H9 (cell line): ENCODE measurements around the gene RAD50. TPM values are rescaled to one million over a fixed set of nuclear protein-coding genes. Genes with fewer than 3 reads are reported as not detected.

Experiments used
- DNase-seq: peaks from one replicate; pipeline ENCODE4 v3.0.0-alpha.2; 2017
- H2AFZ ChIP-seq: one replicate; pipeline ENCODE4 v1.6.1; 2013; ENCODE audit warnings: mild to moderate bottlenecking, low read length, control low read depth, moderate library complexity
- H2AK5ac ChIP-seq: 2 replicates; pipeline ENCODE4 v1.6.1; 2013; ENCODE audit warnings: low read length, control low read depth, mixed read lengths; ENCODE audit not compliant: insufficient read length
- H2BK120ac ChIP-seq: one replicate; pipeline ENCODE4 v1.6.1; 2013; ENCODE audit warnings: low read depth, mild to moderate bottlenecking, low read length, control low read depth, inconsistent platforms; ENCODE audit not compliant: poor library complexity, severe bottlenecking
- H2BK12ac ChIP-seq: 2 replicates; pipeline ENCODE4 v1.6.1; 2013; ENCODE audit warnings: low read length, control low read depth, mixed read lengths, low read depth; ENCODE audit not compliant: insufficient read length
- H2BK15ac ChIP-seq: 2 replicates; pipeline ENCODE4 v1.6.1; 2013; ENCODE audit warnings: low read depth, low read length, control low read depth
- H2BK20ac ChIP-seq: one replicate; pipeline ENCODE4 v1.6.1; 2013; ENCODE audit warnings: low read depth, mild to moderate bottlenecking, low read length, control low read depth, inconsistent platforms; ENCODE audit not compliant: poor library complexity, severe bottlenecking
- H2BK5ac ChIP-seq: 2 replicates; pipeline ENCODE4 v1.6.1; 2013; ENCODE audit warnings: low read length, control low read depth, mixed read lengths; ENCODE audit not compliant: insufficient read length
- H3K14ac ChIP-seq: 2 replicates; pipeline ENCODE4 v1.6.1; 2013; ENCODE audit warnings: low read length, control low read depth; ENCODE audit not compliant: insufficient read depth
- H3K18ac ChIP-seq: 2 replicates; pipeline ENCODE4 v1.6.1; 2013; ENCODE audit warnings: low read depth, mild to moderate bottlenecking, mixed read lengths, low read length, control low read depth; ENCODE audit not compliant: insufficient read length
- H3K23ac ChIP-seq: 2 replicates; pipeline ENCODE4 v1.6.1; 2013; ENCODE audit warnings: low read length, control low read depth, mixed read lengths, low read depth; ENCODE audit not compliant: insufficient read length
- H3K23me2 ChIP-seq: 2 replicates; pipeline ENCODE4 v1.6.1; 2013; ENCODE audit warnings: low read depth, mild to moderate bottlenecking, mixed read lengths, low read length, control low read depth; ENCODE audit not compliant: insufficient read length, poor library complexity, severe bottlenecking
- H3K27ac ChIP-seq: 2 replicates; pipeline ENCODE4 v1.5.1; 2013; ENCODE audit warnings: low read length, control low read depth, mixed read lengths, low read depth; ENCODE audit not compliant: insufficient read length
- H3K27me3 ChIP-seq: 2 replicates; pipeline ENCODE4 v1.6.1; 2013; ENCODE audit warnings: low read length, control low read depth, inconsistent platforms; ENCODE audit not compliant: insufficient read depth
- H3K4ac ChIP-seq: 2 replicates; pipeline ENCODE4 v1.6.1; 2013; ENCODE audit warnings: low read depth, mild to moderate bottlenecking, control low read depth, inconsistent platforms, low read length, moderate library complexity
- H3K4me1 ChIP-seq: 2 replicates; pipeline ENCODE4 v1.6.1; 2013; ENCODE audit warnings: low read length, control low read depth, inconsistent platforms; ENCODE audit not compliant: insufficient read depth
- H3K4me2 ChIP-seq: 2 replicates; pipeline ENCODE4 v1.6.1; 2013; ENCODE audit warnings: low read length, control low read depth, mixed read lengths; ENCODE audit not compliant: insufficient read length, insufficient read depth
- H3K56ac ChIP-seq: 2 replicates; pipeline ENCODE4 v1.6.1; 2013; ENCODE audit warnings: low read depth, mild to moderate bottlenecking, mixed read lengths, low read length, control low read depth; ENCODE audit not compliant: insufficient read length
- H3K79me1 ChIP-seq: 2 replicates; pipeline ENCODE4 v1.6.1; 2013; ENCODE audit warnings: low read depth, mild to moderate bottlenecking, moderate library complexity, low read length, control low read depth, inconsistent platforms; ENCODE audit not compliant: insufficient read depth, poor library complexity, severe bottlenecking
- H3K79me2 ChIP-seq: 2 replicates; pipeline ENCODE4 v1.6.1; 2013; ENCODE audit warnings: low read length, control low read depth, inconsistent platforms; ENCODE audit not compliant: insufficient read depth
- H3K9ac ChIP-seq: 2 replicates; pipeline ENCODE4 v1.6.1; 2013; ENCODE audit warnings: low read length, control low read depth, mixed read lengths; ENCODE audit not compliant: insufficient read length; ENCODE audit errors: extremely low read depth
- H3K9me3 ChIP-seq: one replicate; pipeline ENCODE4 v1.6.1; 2013; ENCODE audit warnings: low read depth, low read length, inconsistent platforms; ENCODE audit not compliant: control insufficient read depth
- H3T11ph ChIP-seq: one replicate; pipeline ENCODE4 v1.6.1; 2013; ENCODE audit warnings: mild to moderate bottlenecking, low read length, control low read depth, inconsistent platforms
- H4K20me1 ChIP-seq: one replicate; pipeline ENCODE4 v1.6.1; 2013; ENCODE audit not compliant: control insufficient read depth, insufficient read length, insufficient read depth
- H4K5ac ChIP-seq: 2 replicates; pipeline ENCODE4 v1.6.1; 2013; ENCODE audit warnings: low read depth, mild to moderate bottlenecking, mixed read lengths, low read length, control low read depth; ENCODE audit not compliant: insufficient read length
- H4K8ac ChIP-seq: replicated peaks from 2 replicates; pipeline ENCODE4 v1.6.1; 2013; ENCODE audit warnings: low read length, control low read depth, mixed read lengths, low read depth; ENCODE audit not compliant: insufficient read length
- H4K91ac ChIP-seq: 2 replicates; pipeline ENCODE4 v1.6.1; 2013; ENCODE audit warnings: low read depth, mild to moderate bottlenecking, moderate library complexity, mixed read lengths, low read length, control low read depth; ENCODE audit not compliant: insufficient read length
- H3K27ac Mint-ChIP-seq, 3 experiments: 2 replicates in 2 of 3; 3 replicates in 1 of 3; pipeline ENCODE4 v1.8.0; 2020 to 2021; ENCODE audit warnings: mixed read lengths in 3 of 3, mild to moderate bottlenecking in 1 of 3, moderate library complexity in 1 of 3
- H3K27me3 Mint-ChIP-seq: 2 replicates; pipeline ENCODE4 v1.8.0; 2021; ENCODE audit warnings: low read depth, mild to moderate bottlenecking, moderate library complexity, mixed read lengths
- H3K36me3 Mint-ChIP-seq, 3 experiments: 2 replicates in 2 of 3; 3 replicates in 1 of 3; pipeline ENCODE4 v1.8.0; 2020 to 2021; ENCODE audit warnings: low read depth in 3 of 3, mixed read lengths in 3 of 3; ENCODE audit not compliant: insufficient read depth in 1 of 3
- H3K4me1 Mint-ChIP-seq, 2 experiments: 2 replicates each; pipeline ENCODE4 v1.8.0; 2020; ENCODE audit warnings: mixed read lengths in 2 of 2
- H3K4me3 Mint-ChIP-seq, 2 experiments: 2 replicates in 1 of 2; 3 replicates in 1 of 2; pipeline ENCODE4 v1.8.0; 2020 to 2021; ENCODE audit warnings: mild to moderate bottlenecking in 2 of 2, mixed read lengths in 2 of 2, moderate library complexity in 1 of 2
- H3K9me3 Mint-ChIP-seq, 2 experiments: 2 replicates in 1 of 2; 3 replicates in 1 of 2; pipeline ENCODE4 v1.8.0; 2020; ENCODE audit warnings: mild to moderate bottlenecking in 2 of 2, mixed read lengths in 2 of 2, moderate library complexity in 1 of 2
- WGBS: extraction: QIAGEN DNeasy Blood & Tissue Kit; methylation state at CpG from one replicate; pipeline ENCODE4 v1.1.7; 2013; ENCODE audit warnings: missing lambda C conversion rate, low lambda C conversion rate, mixed read lengths; ENCODE audit not compliant: insufficient read length; ENCODE audit errors: extremely low coverage; 5-methylcytosine and 5-hydroxymethylcytosine counted together
- total RNA-seq: library from RNA; stranded (reverse); gene quantifications from 2 replicates; pipeline ENCODE4 v1.2.1, GENCODE V29; 2021
- TF ChIP-seq, protein P1 (sequence below): fragments of 200-600 bp; sonication (generic); conservative IDR thresholded peaks from 3 replicates; pipeline ENCODE4 v1.8.0; 2021; ENCODE audit warnings: antibody characterized with exemption, mild to moderate bottlenecking

The RAD50 gene
- total RNA-seq, 1 experiment from 2014 or later = 46.1 TPM

DNA sequence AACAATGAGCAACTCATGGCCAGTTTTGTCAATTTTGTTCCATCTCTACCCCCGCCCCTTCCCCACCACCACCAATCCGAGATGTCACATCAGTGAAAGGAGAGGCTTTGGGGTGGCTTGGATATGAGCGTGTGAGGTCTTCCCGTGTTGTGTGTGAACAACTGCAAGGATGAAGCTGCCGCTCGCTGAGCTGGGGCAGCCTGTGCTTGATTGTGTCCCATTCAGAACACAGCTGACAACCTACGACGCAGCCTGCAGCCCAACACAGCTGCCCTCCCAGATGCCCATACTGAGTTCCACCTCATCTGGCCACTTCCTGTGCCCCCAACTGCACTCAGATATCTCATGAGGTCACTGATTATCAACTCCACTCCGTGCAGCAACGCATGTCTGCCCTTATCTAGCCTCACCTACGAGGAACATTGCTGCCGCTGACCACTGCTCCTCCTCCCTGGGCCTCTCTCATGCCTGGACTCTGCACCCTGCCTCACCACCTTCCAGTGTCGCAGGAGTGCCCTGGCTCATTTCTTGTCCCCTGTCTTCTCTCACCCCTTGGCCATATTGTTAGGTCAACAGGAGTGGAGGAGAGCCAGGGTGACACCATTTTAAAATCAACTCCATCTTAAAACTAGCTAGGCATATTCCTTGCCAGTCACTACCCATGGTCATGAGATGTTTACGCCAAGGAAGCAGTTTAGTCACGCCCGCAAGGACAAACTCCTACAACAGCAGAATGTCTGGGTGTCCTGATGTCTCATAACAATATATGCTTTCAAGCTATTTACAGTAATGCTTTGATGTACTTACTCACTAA is 109.7 kb downstream of the RAD50 start:
- H3K14ac ChIP-seq = no peak overlapping the region
- no peaks in the 10 kb centered on the region for H3K4me1 ChIP-seq
- H4K20me1 ChIP-seq = no peaks in the 10 kb centered on the region
- H3K23ac ChIP-seq = no peak overlapping the region
- no peak overlapping the region for H3K56ac ChIP-seq
- H3K4ac ChIP-seq = no peak overlapping the region
- no peak for DNase-seq
- TF ChIP-seq, protein P1, sequence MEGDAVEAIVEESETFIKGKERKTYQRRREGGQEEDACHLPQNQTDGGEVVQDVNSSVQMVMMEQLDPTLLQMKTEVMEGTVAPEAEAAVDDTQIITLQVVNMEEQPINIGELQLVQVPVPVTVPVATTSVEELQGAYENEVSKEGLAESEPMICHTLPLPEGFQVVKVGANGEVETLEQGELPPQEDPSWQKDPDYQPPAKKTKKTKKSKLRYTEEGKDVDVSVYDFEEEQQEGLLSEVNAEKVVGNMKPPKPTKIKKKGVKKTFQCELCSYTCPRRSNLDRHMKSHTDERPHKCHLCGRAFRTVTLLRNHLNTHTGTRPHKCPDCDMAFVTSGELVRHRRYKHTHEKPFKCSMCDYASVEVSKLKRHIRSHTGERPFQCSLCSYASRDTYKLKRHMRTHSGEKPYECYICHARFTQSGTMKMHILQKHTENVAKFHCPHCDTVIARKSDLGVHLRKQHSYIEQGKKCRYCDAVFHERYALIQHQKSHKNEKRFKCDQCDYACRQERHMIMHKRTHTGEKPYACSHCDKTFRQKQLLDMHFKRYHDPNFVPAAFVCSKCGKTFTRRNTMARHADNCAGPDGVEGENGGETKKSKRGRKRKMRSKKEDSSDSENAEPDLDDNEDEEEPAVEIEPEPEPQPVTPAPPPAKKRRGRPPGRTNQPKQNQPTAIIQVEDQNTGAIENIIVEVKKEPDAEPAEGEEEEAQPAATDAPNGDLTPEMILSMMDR = no peak
- Mint-ChIP-seq H3K27me3 (peaks cover 2% of the 10 kb centered on the region), H3K9me3 (peaks cover 0 to 7% of the 10 kb centered on the region in 2 experiments; a peak in 3 of 5 replicates), H3K4me3 (no peak overlapping the region), H3K4me1 (peaks cover 27 to 37% of the 10 kb centered on the region in 2 experiments), H3K27ac (no peak overlapping the region; a peak in 2 of 7 replicates), H3K36me3 (peaks cover 0 to 7% (median 0%) of the 10 kb centered on the region in 3 experiments; a peak in 3 of 7 replicates)
- H3K79me1 ChIP-seq = no peaks in the 10 kb centered on the region
- no peak overlapping the region for H3K4me2 ChIP-seq
- no peak overlapping the region for H3T11ph ChIP-seq
- H2AFZ ChIP-seq = no peak overlapping the region
- H3K79me2 ChIP-seq = no peaks in the 10 kb centered on the region
- H2BK20ac ChIP-seq = no peak overlapping the region
- H4K91ac ChIP-seq = no peak overlapping the region
- H2BK5ac ChIP-seq = no peak overlapping the region
- H2BK15ac ChIP-seq = no peak overlapping the region
- H4K5ac ChIP-seq = no peak overlapping the region
- no peaks in the 10 kb centered on the region for H3K27me3 ChIP-seq
- no peak overlapping the region for H2BK12ac ChIP-seq
- H4K8ac ChIP-seq = no peak overlapping the region
- H2BK120ac ChIP-seq = no peak overlapping the region
- H3K27ac ChIP-seq = no peak overlapping the region
- no peaks in the 10 kb centered on the region for H3K9me3 ChIP-seq
- no peaks in the 10 kb centered on the region for H3K23me2 ChIP-seq
- H2AK5ac ChIP-seq = no peak overlapping the region
- no peak overlapping the region for H3K9ac ChIP-seq
- WGBS = no CpG with 5 or more reads among the region's 16 CpGs
- H3K18ac ChIP-seq = no peak overlapping the region
